Nephron progenitor cell (in vitro differentiated cells): ENCODE data around the gene CCL21.

Experiments used
- DNase-seq: peaks from one replicate; pipeline ENCODE4 v3.0.0; 2021
- H3K27ac Mint-ChIP-seq: 2 replicates; pipeline ENCODE4 v1.8.0; 2021; ENCODE audit warnings: mild to moderate bottlenecking, moderate library complexity, mixed read lengths
- H3K27me3 Mint-ChIP-seq: 2 replicates; pipeline ENCODE4 v1.8.0; 2021; ENCODE audit warnings: mild to moderate bottlenecking, low read depth, mixed read lengths; ENCODE audit not compliant: poor library complexity
- H3K36me3 Mint-ChIP-seq: 2 replicates; pipeline ENCODE4 v1.8.0; 2021; ENCODE audit warnings: low read depth, mixed read lengths
- H3K4me1 Mint-ChIP-seq: 2 replicates; pipeline ENCODE4 v1.8.0; 2021; ENCODE audit warnings: mixed read lengths
- H3K4me3 Mint-ChIP-seq: 2 replicates; pipeline ENCODE4 v1.8.0; 2021; ENCODE audit warnings: mild to moderate bottlenecking, moderate library complexity, mixed read lengths
- H3K9me3 Mint-ChIP-seq: 2 replicates; pipeline ENCODE4 v1.8.0; 2021; ENCODE audit warnings: mild to moderate bottlenecking, moderate library complexity, mixed read lengths
- TF ChIP-seq, protein P1 (sequence below): fragments of 200-600 bp; sonication (generic); IDR thresholded peaks from 2 replicates; pipeline ENCODE4 v1.5.0; 2021; ENCODE audit warnings: antibody characterized with exemption

The CCL21 gene

DNA sequence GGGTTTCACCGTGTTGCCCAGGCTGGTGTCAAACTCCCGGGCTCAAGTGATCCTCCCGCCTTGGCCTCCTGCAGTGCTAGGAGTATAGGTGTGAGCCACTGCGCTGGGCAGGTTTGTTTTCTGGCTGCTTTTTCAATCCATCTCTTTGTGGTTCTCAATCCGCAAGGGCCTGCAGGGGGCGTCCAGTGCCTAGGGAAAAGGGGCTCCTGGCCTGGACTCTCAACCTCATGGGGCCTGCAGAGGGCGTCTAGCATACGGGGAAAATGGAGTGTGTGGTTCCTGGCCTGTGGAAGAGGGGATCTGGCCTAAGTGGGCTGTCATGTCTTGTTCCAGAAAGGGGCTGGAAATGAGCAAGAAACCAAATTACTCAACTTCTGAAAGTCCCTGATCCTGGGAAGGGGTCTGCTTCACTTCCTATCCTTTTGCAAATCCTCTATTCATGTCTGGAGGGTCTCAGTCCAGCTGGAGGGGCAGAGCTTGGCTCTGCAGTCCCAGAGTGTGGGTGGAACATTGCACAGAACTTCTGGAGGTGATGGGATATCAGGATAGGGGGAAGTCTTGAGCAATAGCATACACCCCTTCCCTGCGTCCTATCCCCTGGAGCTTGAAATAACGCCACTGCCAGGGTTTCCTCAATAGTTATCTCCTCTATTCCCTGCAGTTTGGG is 34.8 kb downstream of the CCL21 start:
- H3K27me3 Mint-ChIP-seq: no peaks in the 10 kb centered on the region
- H3K4me1 Mint-ChIP-seq: peaks cover 11% of the 10 kb centered on the region
- H3K9me3 Mint-ChIP-seq: no peaks in the 10 kb centered on the region
- DNase-seq: peak; percentile 84
- no peak overlapping the region for H3K27ac Mint-ChIP-seq
- TF ChIP-seq, protein P1, sequence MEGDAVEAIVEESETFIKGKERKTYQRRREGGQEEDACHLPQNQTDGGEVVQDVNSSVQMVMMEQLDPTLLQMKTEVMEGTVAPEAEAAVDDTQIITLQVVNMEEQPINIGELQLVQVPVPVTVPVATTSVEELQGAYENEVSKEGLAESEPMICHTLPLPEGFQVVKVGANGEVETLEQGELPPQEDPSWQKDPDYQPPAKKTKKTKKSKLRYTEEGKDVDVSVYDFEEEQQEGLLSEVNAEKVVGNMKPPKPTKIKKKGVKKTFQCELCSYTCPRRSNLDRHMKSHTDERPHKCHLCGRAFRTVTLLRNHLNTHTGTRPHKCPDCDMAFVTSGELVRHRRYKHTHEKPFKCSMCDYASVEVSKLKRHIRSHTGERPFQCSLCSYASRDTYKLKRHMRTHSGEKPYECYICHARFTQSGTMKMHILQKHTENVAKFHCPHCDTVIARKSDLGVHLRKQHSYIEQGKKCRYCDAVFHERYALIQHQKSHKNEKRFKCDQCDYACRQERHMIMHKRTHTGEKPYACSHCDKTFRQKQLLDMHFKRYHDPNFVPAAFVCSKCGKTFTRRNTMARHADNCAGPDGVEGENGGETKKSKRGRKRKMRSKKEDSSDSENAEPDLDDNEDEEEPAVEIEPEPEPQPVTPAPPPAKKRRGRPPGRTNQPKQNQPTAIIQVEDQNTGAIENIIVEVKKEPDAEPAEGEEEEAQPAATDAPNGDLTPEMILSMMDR: peak; percentile 76
- peaks cover 27% of the 10 kb centered on the region for H3K36me3 Mint-ChIP-seq
- no peak overlapping the region for H3K4me3 Mint-ChIP-seq

DNA sequence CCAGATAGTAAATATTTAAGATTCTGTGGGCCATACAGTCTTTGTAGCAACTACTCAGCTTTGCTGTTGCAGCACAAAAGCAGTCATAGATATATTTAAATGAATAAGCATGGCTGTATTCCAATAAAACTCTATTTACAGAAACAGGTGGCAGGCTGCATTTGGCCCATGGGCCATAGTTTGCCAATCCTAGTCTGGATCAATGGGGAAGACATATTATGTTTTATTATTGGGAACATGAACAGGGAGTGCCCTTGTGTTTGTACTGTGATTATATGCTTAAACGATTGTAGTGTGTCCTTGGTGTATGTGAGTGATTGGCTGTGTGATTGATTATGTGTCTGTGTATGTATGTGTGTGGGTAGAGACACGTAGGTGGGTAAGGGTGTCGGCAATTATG is 35.5 kb downstream of the CCL21 start:
- Mint-ChIP-seq H3K27me3 (no peaks in the 10 kb centered on the region), H3K36me3 (peaks cover 32% of the 10 kb centered on the region), H3K9me3 (peaks cover 4% of the 10 kb centered on the region), H3K4me1 (peaks cover 11% of the 10 kb centered on the region), H3K27ac (no peak overlapping the region), H3K4me3 (no peak overlapping the region)
- TF ChIP-seq, protein P1: no peak
- no peak for DNase-seq

DNA sequence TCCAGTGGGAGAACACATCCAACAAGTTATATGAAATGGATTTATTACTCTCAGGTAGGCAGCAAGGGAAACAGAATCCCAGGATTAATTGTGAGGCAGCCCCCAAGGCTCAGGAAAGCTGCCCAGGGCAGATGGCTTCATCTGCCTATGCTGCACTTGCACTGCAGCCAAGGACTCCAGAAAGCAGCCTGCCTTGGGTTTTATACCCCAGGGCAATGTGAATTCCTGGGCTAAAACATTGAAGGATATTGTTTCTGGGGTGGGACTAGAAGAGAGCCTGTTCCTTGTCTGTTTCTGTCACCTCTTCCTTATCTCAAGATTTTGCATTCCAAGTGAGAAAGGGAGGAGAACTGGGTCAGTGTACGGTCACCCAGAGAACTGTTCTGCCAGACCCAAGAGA is 38.6 kb downstream of the CCL21 start:
- H3K27me3 Mint-ChIP-seq: no peaks in the 10 kb centered on the region
- H3K4me1 Mint-ChIP-seq: peaks cover 23% of the 10 kb centered on the region
- DNase-seq: no peak
- no peak overlapping the region for H3K4me3 Mint-ChIP-seq
- H3K9me3 Mint-ChIP-seq: peaks cover 9% of the 10 kb centered on the region
- TF ChIP-seq, protein P1: no peak
- no peak overlapping the region for H3K27ac Mint-ChIP-seq
- H3K36me3 Mint-ChIP-seq: peaks cover 42% of the 10 kb centered on the region

DNA sequence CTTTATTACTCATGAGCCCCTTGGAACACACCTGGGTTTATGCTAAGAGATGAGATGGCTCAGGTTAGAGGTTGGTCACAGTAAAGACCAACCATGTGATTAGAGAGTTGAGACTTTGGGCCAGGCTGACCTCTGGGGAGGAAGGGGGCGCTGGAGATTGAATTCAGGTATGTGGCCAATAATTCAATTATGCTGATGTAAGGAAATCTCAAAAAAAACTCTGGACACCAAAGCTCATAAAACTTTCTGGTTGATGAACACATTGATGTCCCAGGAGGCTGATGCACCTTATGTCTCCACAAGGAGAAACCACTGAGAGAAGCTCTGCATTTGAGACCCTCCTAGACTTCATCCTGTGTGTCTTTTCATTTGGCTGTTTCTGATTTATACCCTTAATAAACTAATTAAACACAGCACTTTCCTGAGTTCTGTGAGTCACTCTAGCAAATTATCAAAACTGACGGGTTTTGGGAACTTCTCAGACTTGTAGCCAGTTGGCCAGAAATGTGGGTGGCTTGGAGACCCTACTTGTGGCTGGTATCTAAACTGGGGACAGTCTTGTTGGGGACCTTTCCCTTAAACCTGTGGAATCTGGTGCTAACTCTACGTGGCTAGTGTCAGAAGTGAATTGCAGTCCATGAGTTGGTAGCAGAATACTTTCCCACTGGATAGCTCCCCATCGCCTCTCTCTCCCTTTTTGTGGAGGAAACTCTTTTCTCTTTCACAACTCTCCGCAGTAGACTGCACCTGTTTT is 40.0 kb downstream of the CCL21 start:
- Mint-ChIP-seq H3K9me3 (peaks cover 9% of the 10 kb centered on the region), H3K36me3 (peaks cover 42% of the 10 kb centered on the region), H3K4me1 (peaks cover 24% of the 10 kb centered on the region), H3K4me3 (no peak overlapping the region), H3K27ac (peak overlapping the region; percentile 27), H3K27me3 (no peaks in the 10 kb centered on the region)
- TF ChIP-seq, protein P1: no peak
- DNase-seq: no peak

- H3K27me3 Mint-ChIP-seq: peaks cover 3% of the 10 kb centered on the region
- peak; percentile 92 for DNase-seq
- TF ChIP-seq, protein P1: no peak
- peaks cover 31% of the 10 kb centered on the region for H3K4me1 Mint-ChIP-seq
- H3K36me3 Mint-ChIP-seq: peaks cover 45% of the 10 kb centered on the region
- H3K4me3 Mint-ChIP-seq: peak overlapping the region; percentile 85
- peaks cover 9% of the 10 kb centered on the region for H3K9me3 Mint-ChIP-seq
- H3K27ac Mint-ChIP-seq: peak overlapping the region; percentile 99
These were observed 44.3 kb downstream of the CCL21 start for GRCh38 chr9:34665381-34666250.
